GM12865 (cell line): ENCODE results near the gene RNF220.

Source experiments
- DNase-seq: peaks from one replicate; pipeline ENCODE4 v3.0.0; 2010; ENCODE audit warnings: low read depth
- H3K4me3 ChIP-seq: 2 replicates; pipeline ENCODE4 v1.5.1; 2011; ENCODE audit warnings: mild to moderate bottlenecking, low read depth, low read length, control low read depth
- TF ChIP-seq, protein P1 (sequence below): IDR thresholded peaks from 2 replicates; pipeline ENCODE4 v1.5.1; 2011; ENCODE audit warnings: low read length, control low read depth, low read depth, inconsistent platforms; ENCODE audit not compliant: insufficient read depth; ENCODE audit errors: missing control alignments

The RNF220 gene

GRCh38 chr1:44655609-44656008 is 250.6 kb downstream of the RNF220 start:
- peak; percentile 33 for DNase-seq
- H3K4me3 ChIP-seq: no peak overlapping the region
- TF ChIP-seq, protein P1, sequence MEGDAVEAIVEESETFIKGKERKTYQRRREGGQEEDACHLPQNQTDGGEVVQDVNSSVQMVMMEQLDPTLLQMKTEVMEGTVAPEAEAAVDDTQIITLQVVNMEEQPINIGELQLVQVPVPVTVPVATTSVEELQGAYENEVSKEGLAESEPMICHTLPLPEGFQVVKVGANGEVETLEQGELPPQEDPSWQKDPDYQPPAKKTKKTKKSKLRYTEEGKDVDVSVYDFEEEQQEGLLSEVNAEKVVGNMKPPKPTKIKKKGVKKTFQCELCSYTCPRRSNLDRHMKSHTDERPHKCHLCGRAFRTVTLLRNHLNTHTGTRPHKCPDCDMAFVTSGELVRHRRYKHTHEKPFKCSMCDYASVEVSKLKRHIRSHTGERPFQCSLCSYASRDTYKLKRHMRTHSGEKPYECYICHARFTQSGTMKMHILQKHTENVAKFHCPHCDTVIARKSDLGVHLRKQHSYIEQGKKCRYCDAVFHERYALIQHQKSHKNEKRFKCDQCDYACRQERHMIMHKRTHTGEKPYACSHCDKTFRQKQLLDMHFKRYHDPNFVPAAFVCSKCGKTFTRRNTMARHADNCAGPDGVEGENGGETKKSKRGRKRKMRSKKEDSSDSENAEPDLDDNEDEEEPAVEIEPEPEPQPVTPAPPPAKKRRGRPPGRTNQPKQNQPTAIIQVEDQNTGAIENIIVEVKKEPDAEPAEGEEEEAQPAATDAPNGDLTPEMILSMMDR: peak; percentile 66

DNA sequence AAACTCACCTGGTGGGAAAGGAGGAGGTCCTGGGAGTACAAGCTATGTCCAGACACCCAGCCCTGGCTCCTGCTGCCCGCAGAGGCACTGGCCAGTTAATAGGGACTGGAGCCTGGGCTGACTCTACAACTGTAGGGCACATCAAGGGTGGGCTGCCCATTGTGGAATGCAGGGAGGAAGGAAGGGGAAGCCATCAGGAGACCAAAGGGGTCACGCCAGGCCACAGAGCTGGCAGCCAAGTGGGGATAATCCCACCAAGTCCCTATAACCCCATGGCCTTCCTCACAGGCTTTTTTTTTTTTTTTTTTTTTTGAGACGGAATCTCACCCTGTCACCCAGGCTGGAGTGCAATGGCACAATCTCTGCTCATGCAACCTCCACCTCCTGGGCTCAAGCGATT is 254.5 kb downstream of the RNF220 start:
- H3K4me3 ChIP-seq: no peak overlapping the region
- TF ChIP-seq, protein P1: no peak
- DNase-seq: no peak

DNA sequence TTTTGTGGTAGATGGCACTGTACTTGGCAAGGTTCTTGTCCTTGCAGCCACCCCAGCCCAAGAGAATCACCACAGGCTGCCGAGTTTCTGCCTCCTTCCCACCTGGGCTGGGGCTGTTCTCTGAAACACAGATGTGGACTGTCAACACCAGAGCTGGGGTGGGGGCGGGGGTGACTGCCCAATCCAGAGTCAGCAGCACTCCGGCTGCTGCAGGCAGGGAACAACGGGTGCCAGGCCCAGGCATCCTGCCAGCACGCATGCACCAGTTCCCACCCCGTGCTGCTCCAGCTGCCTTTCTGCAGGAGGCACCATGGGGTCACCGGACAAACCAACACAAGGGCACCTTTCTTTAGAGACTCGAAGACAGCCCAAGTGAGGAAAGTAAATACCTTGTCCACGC is 255.1 kb downstream of the RNF220 start:
- no peak for DNase-seq
- no peak overlapping the region for H3K4me3 ChIP-seq
- TF ChIP-seq, protein P1: no peak

DNA sequence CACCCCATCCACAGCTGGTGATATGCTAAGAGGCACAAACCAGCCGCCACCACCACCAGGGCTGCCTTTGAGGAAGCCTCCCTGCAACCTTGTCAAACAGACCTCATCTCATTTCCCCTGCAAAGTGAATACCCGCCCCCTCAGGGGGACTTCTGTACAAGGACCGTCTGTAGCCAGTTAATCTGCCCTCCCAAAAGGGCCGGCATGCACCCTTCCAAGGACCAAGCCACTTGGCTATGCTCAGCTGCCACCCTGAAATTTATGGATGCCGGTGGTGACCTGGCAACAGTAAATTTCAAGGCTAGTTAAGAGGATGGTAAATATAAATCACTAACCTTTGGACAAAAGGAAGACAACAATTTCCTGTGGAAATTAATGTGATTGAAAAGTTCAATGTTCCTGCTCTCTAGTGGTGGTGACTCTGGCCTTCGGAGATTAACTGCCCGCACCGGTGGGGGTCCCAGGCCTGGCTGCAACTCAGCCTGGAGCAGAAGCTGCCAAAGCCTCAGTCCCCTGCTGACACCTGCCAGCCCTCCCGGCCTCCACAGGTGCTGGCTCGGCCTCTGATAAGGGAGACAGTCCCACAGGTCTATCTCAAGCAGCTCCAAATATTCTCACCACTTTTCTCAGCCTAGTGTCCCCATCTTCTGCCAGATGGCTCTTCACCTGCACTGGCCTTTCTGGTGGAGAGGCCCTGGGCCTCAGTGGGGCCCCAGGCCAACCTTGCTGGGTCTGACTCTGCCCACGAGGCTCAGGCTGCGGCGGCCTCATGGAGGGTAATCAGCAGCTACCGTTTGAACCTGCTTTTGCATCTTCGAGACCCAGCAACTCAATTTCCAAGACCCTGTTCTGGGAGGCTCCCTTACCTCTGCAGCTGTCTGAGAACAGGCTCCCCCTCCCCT is 257.0 kb downstream of the RNF220 start:
- TF ChIP-seq, protein P1: no peak
- H3K4me3 ChIP-seq: no peak overlapping the region

DNA sequence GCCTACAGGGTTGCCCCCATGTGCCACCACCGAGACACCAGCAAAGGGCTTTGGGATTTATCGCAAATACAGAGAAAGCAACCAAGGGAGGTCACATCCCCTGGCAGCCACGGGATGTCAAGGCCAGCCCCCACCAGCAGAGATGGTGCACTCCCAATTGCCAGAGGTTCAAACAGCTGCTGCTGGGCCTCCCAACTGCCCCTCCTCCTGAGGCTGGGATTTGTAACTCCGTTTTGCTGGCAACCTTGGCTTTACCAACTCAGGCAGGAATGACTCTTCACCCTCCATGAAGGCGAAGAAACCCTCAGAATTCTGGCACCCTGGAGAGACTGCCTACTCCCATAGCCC is 257.6 kb downstream of the RNF220 start:
- no peak for DNase-seq
- TF ChIP-seq, protein P1: no peak

More for the DNA sequence above, 257.0 kb downstream of the RNF220 start:
- no peak for DNase-seq

GRCh38 chr1:44663417-44663816 is 258.4 kb downstream of the RNF220 start:
- no peak for DNase-seq
- TF ChIP-seq, protein P1: no peak
- no peak overlapping the region for H3K4me3 ChIP-seq

More for the DNA sequence above, 257.6 kb downstream of the RNF220 start:
- no peak overlapping the region for H3K4me3 ChIP-seq
